SK-N-SH (cell line): Measurements from ENCODE around the gene SLC12A5. TPM values are rescaled to one million over a fixed set of nuclear protein-coding genes. Genes with fewer than 3 reads are reported as not detected.
"Not testable (repeated sequence)": the region's sequence is repeated elsewhere in the genome, so short reads cannot be mapped to it uniquely, and the experiment has no call there.

Source experiments
- CTCF ChIA-PET: fragments of 300-600, 350-600 bp; formaldehyde crosslinking; extraction: SDS; loops from one replicate; lab custom pipeline; 2021; lab: Yijun Ruan, JAX
- POLR2A ChIA-PET: fragments of 350-600 bp; sonication (Branson Sonifier 250); formaldehyde crosslinking; extraction: SDS; loops from one replicate; lab custom pipeline; 2020; ENCODE audit warnings: antibody characterized with exemption, inconsistent platforms; lab: Yijun Ruan, JAX
- DNase-seq: peaks from one replicate; pipeline ENCODE4 v3.0.0; 2012
- H2AFZ ChIP-seq: fragments of 200-600 bp; sonication (generic); 2 replicates; pipeline ENCODE4 v1.8.1; 2016; ENCODE audit warnings: antibody characterized with exemption, mild to moderate bottlenecking, low read depth
- H3F3A ChIP-seq: fragments of 200-600 bp; sonication (generic); replicated peaks from 2 replicates; pipeline ENCODE3; 2016; ENCODE audit warnings: antibody characterized with exemption, mild to moderate bottlenecking; ENCODE audit not compliant: insufficient read depth
- H3K27ac ChIP-seq, 2 experiments: fragments of 200-500 bp in 1 of 2; fragments of 200-600 bp in 1 of 2; sonication (Bioruptor generic) in 1 of 2; sonication (generic), shearing (Covaris generic) in 1 of 2; 2 replicates each; pipeline versions ENCODE4 v1.5.1 to v1.6.1; 2014 to 2016; ENCODE audit warnings: low read depth in 2 of 2, inconsistent platforms in 1 of 2, low read length in 1 of 2, mild to moderate bottlenecking in 1 of 2, mixed read lengths in 1 of 2
- H3K27me3 ChIP-seq: fragments of 200-600 bp; sonication (generic), shearing (Covaris generic); 2 replicates; pipeline ENCODE4 v1.6.1; 2016; ENCODE audit warnings: mixed run types; ENCODE audit not compliant: insufficient read depth
- H3K36me3 ChIP-seq, 2 experiments: fragments of 200-500 bp in 1 of 2; fragments of 200-600 bp in 1 of 2; sonication (Bioruptor generic) in 1 of 2; sonication (generic) in 1 of 2; replicated peaks in 1 of 2; 2 replicates each; pipeline versions ENCODE3 to v1.5.1; 2014 to 2016; ENCODE audit warnings: low read length in 1 of 2, mild to moderate bottlenecking in 1 of 2; ENCODE audit not compliant: insufficient read depth in 2 of 2, control insufficient read depth in 1 of 2
- H3K4me1 ChIP-seq, 2 experiments: fragments of 200-500 bp in 1 of 2; fragments of 200-600 bp in 1 of 2; sonication (Bioruptor generic) in 1 of 2; sonication (generic), shearing (Covaris generic) in 1 of 2; 2 replicates each; pipeline versions ENCODE4 v1.5.1 to v1.6.1; 2014 to 2016; ENCODE audit warnings: low read depth in 1 of 2, low read length in 1 of 2, mixed run types in 1 of 2; ENCODE audit not compliant: insufficient read depth in 2 of 2, control insufficient read depth in 1 of 2
- H3K4me2 ChIP-seq: fragments of 200-600 bp; sonication (generic), shearing (Covaris generic); 2 replicates; pipeline ENCODE4 v1.6.1; 2017; ENCODE audit warnings: mixed run types
- H3K4me3 ChIP-seq, 2 experiments: fragments of 200-500 bp in 1 of 2; fragments of 200-600 bp in 1 of 2; sonication (Bioruptor generic) in 1 of 2; sonication (generic), shearing (Covaris generic) in 1 of 2; 2 replicates each; pipeline versions ENCODE4 v1.5.1 to v1.8.1; 2014 to 2016; ENCODE audit warnings: low read depth in 2 of 2, inconsistent platforms in 1 of 2, low read length in 1 of 2, mild to moderate bottlenecking in 1 of 2, mixed read lengths in 1 of 2, moderate library complexity in 1 of 2
- H3K79me2 ChIP-seq: fragments of 200-600 bp; sonication (generic); 2 replicates; pipeline ENCODE4 v1.8.1; 2017; ENCODE audit warnings: mild to moderate bottlenecking; ENCODE audit not compliant: insufficient read depth
- H3K9ac ChIP-seq: fragments of 200-600 bp; sonication (generic); 2 replicates; pipeline ENCODE4 v1.6.1; 2017; ENCODE audit warnings: mixed run types
- H3K9me2 ChIP-seq: fragments of 200-600 bp; sonication (generic); 2 replicates; pipeline ENCODE4 v1.6.1; 2017; ENCODE audit warnings: mixed run types
- H3K9me3 ChIP-seq: fragments of 200-600 bp; sonication (generic); 2 replicates; pipeline ENCODE4 v1.6.1; 2017; ENCODE audit warnings: mixed run types, mild to moderate bottlenecking, moderate library complexity
- H4K20me1 ChIP-seq: fragments of 200-600 bp; sonication (generic); 2 replicates; pipeline ENCODE4 v1.6.1; 2017; ENCODE audit warnings: mild to moderate bottlenecking, mixed run types; ENCODE audit not compliant: insufficient read depth
- EZH2phosphoT487 ChIP-seq: fragments of 200-600 bp; sonication (generic); IDR thresholded peaks from 2 replicates; pipeline ENCODE4 v1.6.1; 2017; ENCODE audit warnings: low read depth, mixed run types, mild to moderate bottlenecking, antibody characterized with exemption, moderate library complexity, borderline replicate concordance
- FOSL2 ChIP-seq: IDR thresholded peaks from 2 replicates; pipeline ENCODE4 v1.4.0; 2012; ENCODE audit warnings: low read depth, mild to moderate bottlenecking, moderate library complexity, borderline replicate concordance
- NRF1 ChIP-seq: IDR thresholded peaks from 2 replicates; pipeline ENCODE4 v1.6.1; 2012; ENCODE audit warnings: low read depth, mild to moderate bottlenecking, low read length
- SIN3A ChIP-seq: IDR thresholded peaks from 2 replicates; pipeline ENCODE4 v1.6.1; 2012; ENCODE audit warnings: low read depth, mild to moderate bottlenecking, low read length, moderate library complexity, borderline replicate concordance
- WGBS: methylation state at CpG from one replicate; pipeline ENCODE4 v1.1.6; 2017; ENCODE audit warnings: low lambda C conversion rate; 5-methylcytosine and 5-hydroxymethylcytosine counted together
- polyA plus RNA-seq, 3 experiments: library from polyadenylated mRNA; depleted of rRNA; stranded (reverse); fragments of >200 nt; gene quantifications; 2 replicates each; pipeline ENCODE4 v1.2.3, GENCODE V29; 2012
- TF ChIP-seq, protein P1 (sequence below): IDR thresholded peaks from 2 replicates; pipeline ENCODE4 v1.4.0; 2012; ENCODE audit warnings: low read depth, borderline replicate concordance
- TF ChIP-seq, protein P2 (sequence below): IDR thresholded peaks from 2 replicates; pipeline ENCODE4 v1.4.0; 2012; ENCODE audit warnings: low read depth, borderline replicate concordance

Gene SLC12A5
- polyA plus RNA-seq, 1 of the 3 experiments (the other 2 are of a cell fraction), result 19.9 TPM

DNA sequence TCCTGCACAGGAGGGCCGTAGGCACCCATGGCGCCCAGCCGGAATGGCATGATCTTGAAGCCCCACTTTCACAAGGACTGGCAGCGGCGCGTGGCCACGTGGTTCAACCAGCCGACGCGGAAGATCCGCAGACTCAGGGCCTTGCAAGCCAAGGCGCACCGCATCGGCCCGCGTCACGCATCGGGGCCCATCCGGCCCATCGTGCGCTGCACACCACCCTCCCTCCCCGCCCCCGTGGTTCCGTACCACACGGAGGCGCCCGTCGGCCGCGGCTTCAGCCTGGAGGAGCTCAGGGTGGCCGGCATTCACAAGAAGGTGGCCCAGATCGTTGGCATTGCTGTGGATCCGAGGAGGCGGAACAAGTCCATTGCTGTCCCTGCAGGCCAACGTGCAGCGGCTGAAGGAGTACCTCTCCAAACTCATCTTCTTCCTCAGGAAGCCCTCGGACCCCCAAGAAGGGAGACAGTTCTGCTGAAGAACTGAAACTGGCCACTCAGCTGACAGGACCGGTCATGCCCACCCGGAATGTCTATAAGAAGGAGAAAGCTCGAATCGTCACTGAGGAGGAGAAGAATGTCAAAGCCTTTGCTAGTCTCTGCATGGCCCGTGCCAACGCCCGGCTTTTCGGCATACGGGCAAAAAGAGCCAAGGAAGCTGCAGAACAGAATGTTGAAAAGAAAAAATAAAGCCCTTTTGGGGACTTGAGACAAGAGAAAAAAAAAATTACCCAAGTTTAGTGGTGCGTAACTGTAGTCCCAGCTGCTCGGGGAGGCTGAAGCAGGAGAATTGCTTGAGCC is 70.7 kb downstream of the SLC12A5 start:
- Histone ChIP-seq H2AFZ (no peak overlapping the region), H3K27me3 (no peaks in the 10 kb centered on the region; the same call in 1 of the 2 replicates), H3K36me3 (no peaks in the 10 kb centered on the region), H3K9ac (no peak overlapping the region), H3K27ac (no peak overlapping the region), H3K4me2 (no peak overlapping the region), H3K4me1 (no peaks in the 10 kb centered on the region), H3F3A (no peaks in the 10 kb centered on the region), H4K20me1 (no peaks in the 10 kb centered on the region), H3K79me2 (no peaks in the 10 kb centered on the region), H3K9me3 (no peaks in the 10 kb centered on the region), H3K9me2 (no peaks in the 10 kb centered on the region), H3K4me3 (no peak overlapping the region)
- ChIA-PET POLR2A (interaction anchor here (0.6 kb wide), 1 partner anchor 21 kb away, joined by 3 read pairs; no protein-coding TSS in a partner anchor), CTCF (interaction anchor here (0.6 to 2.0 kb wide), 2 partner anchors 28 to 86 kb away, joined by 4 to 8 read pairs; no protein-coding TSS in a partner anchor)
- 66% methylated on average over 20 of the region's 48 CpGs for WGBS
- no peak for DNase-seq
- TF ChIP-seq, protein P1, sequence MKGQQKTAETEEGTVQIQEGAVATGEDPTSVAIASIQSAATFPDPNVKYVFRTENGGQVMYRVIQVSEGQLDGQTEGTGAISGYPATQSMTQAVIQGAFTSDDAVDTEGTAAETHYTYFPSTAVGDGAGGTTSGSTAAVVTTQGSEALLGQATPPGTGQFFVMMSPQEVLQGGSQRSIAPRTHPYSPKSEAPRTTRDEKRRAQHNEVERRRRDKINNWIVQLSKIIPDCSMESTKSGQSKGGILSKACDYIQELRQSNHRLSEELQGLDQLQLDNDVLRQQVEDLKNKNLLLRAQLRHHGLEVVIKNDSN, result no peak
- TF ChIP-seq EZH2phosphoT487 (no peak), FOSL2 (no peak), NRF1 (no peak), SIN3A (no peak)
- TF ChIP-seq, protein P2, sequence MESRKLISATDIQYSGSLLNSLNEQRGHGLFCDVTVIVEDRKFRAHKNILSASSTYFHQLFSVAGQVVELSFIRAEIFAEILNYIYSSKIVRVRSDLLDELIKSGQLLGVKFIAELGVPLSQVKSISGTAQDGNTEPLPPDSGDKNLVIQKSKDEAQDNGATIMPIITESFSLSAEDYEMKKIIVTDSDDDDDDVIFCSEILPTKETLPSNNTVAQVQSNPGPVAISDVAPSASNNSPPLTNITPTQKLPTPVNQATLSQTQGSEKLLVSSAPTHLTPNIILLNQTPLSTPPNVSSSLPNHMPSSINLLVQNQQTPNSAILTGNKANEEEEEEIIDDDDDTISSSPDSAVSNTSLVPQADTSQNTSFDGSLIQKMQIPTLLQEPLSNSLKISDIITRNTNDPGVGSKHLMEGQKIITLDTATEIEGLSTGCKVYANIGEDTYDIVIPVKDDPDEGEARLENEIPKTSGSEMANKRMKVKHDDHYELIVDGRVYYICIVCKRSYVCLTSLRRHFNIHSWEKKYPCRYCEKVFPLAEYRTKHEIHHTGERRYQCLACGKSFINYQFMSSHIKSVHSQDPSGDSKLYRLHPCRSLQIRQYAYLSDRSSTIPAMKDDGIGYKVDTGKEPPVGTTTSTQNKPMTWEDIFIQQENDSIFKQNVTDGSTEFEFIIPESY, result no peak

DNA sequence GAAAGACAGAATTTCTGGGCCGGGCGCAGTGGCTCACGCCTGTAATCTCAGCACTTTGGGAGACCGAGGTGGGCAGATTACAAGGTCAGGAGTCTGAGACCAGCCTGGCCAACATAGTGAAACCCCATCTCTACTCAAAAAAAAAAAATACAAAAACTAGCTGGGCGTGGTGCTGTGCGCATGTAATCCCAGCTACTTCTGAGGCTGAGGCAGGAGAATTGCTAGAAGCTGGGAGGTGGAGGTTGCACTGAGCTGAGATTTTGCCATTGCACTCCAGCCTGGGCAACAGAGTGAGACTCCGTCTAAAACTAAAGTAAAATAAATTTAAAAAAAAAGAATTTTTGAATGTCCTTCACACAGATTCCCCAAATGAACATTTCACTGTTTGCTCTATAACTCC is 71.4 kb downstream of the SLC12A5 start:
- not testable (repeated sequence) for DNase-seq, H3F3A ChIP-seq, H3K4me1 ChIP-seq, H2AFZ ChIP-seq, H3K9ac ChIP-seq, H3K27me3 ChIP-seq, H3K4me2 ChIP-seq, H3K79me2 ChIP-seq, H3K36me3 ChIP-seq, H3K9me2 ChIP-seq, H3K4me3 ChIP-seq, H4K20me1 ChIP-seq, H3K27ac ChIP-seq, H3K9me3 ChIP-seq
- ChIA-PET CTCF (interaction anchor here (1.5 kb wide), 1 partner anchor 31 kb away, joined by 3 read pairs; no protein-coding TSS in a partner anchor), POLR2A (interaction anchor here (0.6 kb wide), 1 partner anchor 22 kb away, joined by 3 read pairs; no protein-coding TSS in a partner anchor)
- WGBS, result 73% methylated on average over 7 of the region's 7 CpGs
